GM12878 (cell line): ENCODE data around the gene SLC25A30. TPM values are rescaled to one million over a fixed set of nuclear protein-coding genes. Genes with fewer than 3 reads are reported as not detected.

ENCODE experiments used
- ATAC-seq: fragments of 200-7000 bp; cut with Tn5 transposase; 3 replicates; pipeline ENCODE4 v1.9.1; 2020; ENCODE audit warnings: mild to moderate bottlenecking, moderate library complexity
- BruUV-seq: library from RNA; stranded (reverse); fragments of 400-500 nt; replicated peaks from 2 replicates; lab custom pipeline; 2021; lab: Mats Ljungman, UMichigan
- CTCF ChIA-PET: fragments of 300-600 bp; sonication (Branson Sonifier 250); formaldehyde crosslinking; extraction: SDS; loops from one replicate; lab custom pipeline; 2021; ENCODE audit warnings: inconsistent platforms; lab: Yijun Ruan, JAX
- POLR2A ChIA-PET: fragments of 350-600 bp; formaldehyde crosslinking; extraction: SDS; loops from one replicate; lab custom pipeline; 2021; ENCODE audit warnings: inconsistent platforms; lab: Charles Lee
- RAD21 ChIA-PET: fragments of 300-600 bp; sonication (Branson Sonifier 250); formaldehyde crosslinking; loops from one replicate; lab custom pipeline; 2023; ENCODE audit warnings: antibody characterized with exemption; ENCODE audit not compliant: unreplicated experiment; lab: Charles Lee
- SMC1A ChIA-PET: fragments of 300-600 bp; sonication (Branson Sonifier 250); formaldehyde crosslinking; loops from one replicate; lab custom pipeline; 2023; ENCODE audit not compliant: unreplicated experiment, uncharacterized antibody; lab: Charles Lee
- DNase-seq: peaks from one replicate; pipeline ENCODE4 v3.0.0-alpha.2; 2011; ENCODE audit warnings: low read depth, low spot score
- FAIRE-seq: peaks from 3 replicates; lab custom pipeline; 2011; peaks lifted over from hg19 to GRCh38; lab: Jason Lieb, UNC
- H2AFZ ChIP-seq: 2 replicates; pipeline ENCODE4 v1.6.0; 2011; ENCODE audit warnings: low read depth, low read length, control low read depth; ENCODE audit not compliant: control insufficient read depth
- H3K27ac ChIP-seq: 2 replicates; pipeline ENCODE4 v1.5.1; 2011; ENCODE audit warnings: control low read depth; ENCODE audit not compliant: control insufficient read depth, insufficient read depth
- H3K27me3 ChIP-seq, 2 experiments: replicated peaks in 1 of 2; 2 replicates each; pipeline versions ENCODE4 v1.6.0 to v1.6.1; 2011; ENCODE audit warnings: low read length in 1 of 2; ENCODE audit not compliant: control insufficient read depth in 2 of 2, insufficient read depth in 2 of 2
- H3K36me3 ChIP-seq, 2 experiments: 2 replicates each; pipeline ENCODE4 v1.5.1; 2011; ENCODE audit warnings: low read length in 1 of 2; ENCODE audit not compliant: control insufficient read depth in 2 of 2, insufficient read depth in 2 of 2
- H3K4me1 ChIP-seq: 2 replicates; pipeline ENCODE4 v1.6.1; 2011; ENCODE audit warnings: mild to moderate bottlenecking, low read length, moderate library complexity, mixed read lengths; ENCODE audit not compliant: control insufficient read depth, insufficient read depth
- H3K4me2 ChIP-seq: 2 replicates; pipeline ENCODE4 v1.6.0; 2011; ENCODE audit warnings: control low read depth; ENCODE audit not compliant: control insufficient read depth, insufficient read depth
- H3K4me3 ChIP-seq: fragments of 200-600 bp; sonication (generic); 2 replicates; pipeline ENCODE4 v1.5.1; 2016
- H3K79me2 ChIP-seq: 2 replicates; pipeline ENCODE4 v1.6.0; 2011; ENCODE audit warnings: low read length; ENCODE audit not compliant: control insufficient read depth, insufficient read depth
- H3K9ac ChIP-seq: 2 replicates; pipeline ENCODE4 v1.8.0; 2011; ENCODE audit warnings: low read length, control low read depth, mixed read lengths; ENCODE audit not compliant: control insufficient read depth, insufficient read depth
- H3K9me3 ChIP-seq: replicated peaks from 3 replicates; pipeline ENCODE4 v1.5.1; 2011; ENCODE audit warnings: mild to moderate bottlenecking, low read length; ENCODE audit not compliant: control insufficient read depth, insufficient read depth
- H4K20me1 ChIP-seq: 2 replicates; pipeline ENCODE4 v1.6.0; 2011; ENCODE audit not compliant: control insufficient read depth, insufficient read depth
- BACH1 ChIP-seq: fragments of 450-650 bp; IDR thresholded peaks from 2 replicates; pipeline ENCODE4 v1.6.1; 2017; ENCODE audit warnings: mild to moderate bottlenecking, borderline replicate concordance
- GATAD2B ChIP-seq: fragments of 450-650 bp; conservative IDR thresholded peaks from 2 replicates; pipeline ENCODE4 v1.6.1; 2017; ENCODE audit warnings: low read depth, mild to moderate bottlenecking, moderate library complexity
- JUND ChIP-seq: IDR thresholded peaks from 2 replicates; pipeline ENCODE4 v1.6.1; 2012; ENCODE audit warnings: low read depth, mild to moderate bottlenecking, low read length, improper control_type of control experiment, moderate library complexity
- LARP7 ChIP-seq: fragments of 450-650 bp; IDR thresholded peaks from 2 replicates; pipeline ENCODE4 v1.6.1; 2017; ENCODE audit warnings: mild to moderate bottlenecking
- MAX ChIP-seq: IDR thresholded peaks from 2 replicates; pipeline ENCODE4 v1.6.1; 2012; ENCODE audit warnings: low read depth, low read length, improper control_type of control experiment
- MLLT1 ChIP-seq: fragments of 450-650 bp; IDR thresholded peaks from 2 replicates; pipeline ENCODE4 v1.6.1; 2016; ENCODE audit warnings: mild to moderate bottlenecking
- POLR2A ChIP-seq: IDR thresholded peaks from 2 replicates; pipeline ENCODE4 v1.6.1; 2011; ENCODE audit warnings: low read depth, mild to moderate bottlenecking, low read length
- RBBP5 ChIP-seq: fragments of 200-600 bp; sonication (generic); conservative IDR thresholded peaks from 2 replicates; pipeline ENCODE4 v1.6.1; 2016
- RELA ChIP-seq: fragments of 450-650 bp; IDR thresholded peaks from 2 replicates; pipeline ENCODE4 v1.8.0; 2014; ENCODE audit warnings: borderline replicate concordance; ENCODE audit not compliant: partially characterized antibody
- STAT1 ChIP-seq: fragments of 450-650 bp; conservative IDR thresholded peaks from 2 replicates; pipeline ENCODE4 v1.6.1; 2014; ENCODE audit warnings: antibody characterized with exemption, mild to moderate bottlenecking
- TBL1XR1 ChIP-seq: IDR thresholded peaks from 2 replicates; pipeline ENCODE4 v1.6.1; 2012; ENCODE audit warnings: low read depth, low read length, improper control_type of control experiment
- WRNIP1 ChIP-seq: IDR thresholded peaks from 2 replicates; pipeline ENCODE4 v1.6.1; 2011; ENCODE audit warnings: low read depth, low read length, improper control_type of control experiment, borderline replicate concordance
- ZNF24 ChIP-seq: fragments of 450-650 bp; IDR thresholded peaks from 2 replicates; pipeline ENCODE4 v1.6.1; 2017; ENCODE audit warnings: antibody characterized with exemption, mild to moderate bottlenecking
- WGBS: methylation state at CpG from one replicate; pipeline ENCODE4 v1.1.6; 2016; ENCODE audit warnings: low lambda C conversion rate; ENCODE audit not compliant: insufficient replicate concordance, insufficient coverage; ENCODE audit errors: missing lambda C conversion rate; 5-methylcytosine and 5-hydroxymethylcytosine counted together
- in situ Hi-C: fragments of 300-500 bp; cut with MboI; formaldehyde crosslinking; loops from 9 replicates; pipeline ENCODE4 v1.14.3; 2018; ENCODE audit warnings: mixed read lengths
- intact Hi-C: fragments of 100-400 bp; cut with micrococcal nuclease; formaldehyde crosslinking; loops from one replicate; pipeline ENCODE4 v1.14.2; 2022; ENCODE audit not compliant: unreplicated experiment
- polyA plus RNA-seq, 11 experiments: library from polyadenylated mRNA; depleted of rRNA in 4 of 11; unstranded in 6 of 11; stranded (reverse) in 5 of 11; fragments of >200 nt; fragmentation: Nextera tagmentation in 4 of 11; fragmentation: Illumina TruSeq in 1 of 11; extraction: Ambion mirVana in 4 of 11; extraction: Trizol in 1 of 11; gene quantifications; 1 replicate in 1 of 11; 2 replicates in 10 of 11; pipeline versions ENCODE4 v1.2.1 to v1.2.3, GENCODE V29; 2011 to 2016; ENCODE audit warnings: inconsistent platforms in 2 of 11, missing spikeins in 2 of 11, low read depth in 1 of 11
- total RNA-seq, 4 experiments: library from RNA; depleted of rRNA in 3 of 4; stranded (reverse); fragments of >200 nt in 3 of 4; fragmentation: Illumina TruSeq in 1 of 4; extraction: Trizol in 1 of 4; gene quantifications; 2 replicates each; pipeline versions ENCODE4 v1.2.1 to v1.2.3, GENCODE V29; 2013 to 2021

SLC25A30 gene
- total and polyA plus RNA-seq, 10 of the 15 experiments (the other 5 are each of a cell fraction or from before 2014, with no cell fraction given) = 2.4 to 18.0 (median 8.9) TPM

GRCh38 chr13:45411221-45411620 is 7.0 kb downstream of the SLC25A30 start:
- Histone ChIP-seq H3K4me1 (no peaks in the 10 kb centered on the region), H3K4me2 (no peak overlapping the region), H3K27me3 (no peaks in the 10 kb centered on the region), H2AFZ (no peak overlapping the region), H4K20me1 (no peaks in the 10 kb centered on the region), H3K79me2 (peaks cover 18% of the 10 kb centered on the region), H3K36me3 (peaks cover 7% of the 10 kb centered on the region in 2 experiments; a peak in 3 of 4 replicates), H3K9me3 (no peaks in the 10 kb centered on the region), H3K9ac (no peak overlapping the region), H3K4me3 (no peak overlapping the region), H3K27ac (no peak overlapping the region)
- TF ChIP-seq JUND (no peak), GATAD2B (no peak), STAT1 (no peak), LARP7 (no peak), MLLT1 (no peak), POLR2A (no peak), RBBP5 (no peak), WRNIP1 (no peak), MAX (no peak), BACH1 (no peak), TBL1XR1 (no peak), ZNF24 (no peak), RELA (no peak)
- FAIRE-seq (no peak), DNase-seq (no peak), ATAC-seq (no peak)
- 98% methylated on average over 4 of the region's 4 CpGs for whole genome bisulfite sequencing
- BruUV-seq = no TSS peak
- RAD21 ChIA-PET = interaction anchor here (0.9 kb wide), 1 partner anchor 92 kb away, joined by 5 read pairs; no protein-coding TSS in a partner anchor
- in situ Hi-C loops (no loop called here), intact Hi-C loops (no loop called here)
- POLR2A ChIA-PET = no interaction called here
- SMC1A ChIA-PET = interaction anchor here (0.8 to 1.1 kb wide), 2 partner anchors 19 to 59 kb away, joined by 3 to 4 read pairs; no protein-coding TSS in a partner anchor
- CTCF ChIA-PET = interaction anchor here (3.3 kb wide), 1 partner anchor 17 kb away, joined by 17 read pairs; no protein-coding TSS in a partner anchor
